K562 (cell line): ENCODE measurements around the gene RBPJL. TPM values are rescaled to one million over a fixed set of nuclear protein-coding genes. Genes with fewer than 3 reads are reported as not detected.

Experiments
- ASH1L ChIP-seq: fragments of 450-650 bp; IDR thresholded peaks from 2 replicates; pipeline ENCODE4 v1.6.1; 2018; ENCODE audit warnings: borderline replicate concordance, mild to moderate bottlenecking, low read depth; ENCODE audit not compliant: partially characterized antibody
- GABPB1 ChIP-seq: sonication (generic); formaldehyde crosslinking; IDR thresholded peaks from 2 replicates; pipeline ENCODE4 v1.8.0; 2022; ENCODE audit warnings: mild to moderate bottlenecking, missing genetic modification reagents
- LEF1 ChIP-seq: fragments of 450-650 bp; IDR thresholded peaks from 2 replicates; pipeline ENCODE4 v1.6.1; 2016; ENCODE audit warnings: mild to moderate bottlenecking
- MIER1 ChIP-seq: fragments of 450-650 bp; IDR thresholded peaks from 2 replicates; pipeline ENCODE4 v1.6.1; 2016; ENCODE audit warnings: antibody characterized with exemption, mild to moderate bottlenecking, low read depth
- NFYB ChIP-seq: IDR thresholded peaks from 2 replicates; pipeline ENCODE4 v1.6.1; 2011; ENCODE audit warnings: mild to moderate bottlenecking, moderate library complexity; ENCODE audit not compliant: insufficient read length; ENCODE audit errors: extremely low read depth
- NR4A1 ChIP-seq, 2 experiments: fragments of 250-450 bp in 1 of 2; fragments of 450-650 bp in 1 of 2; sonication (Bioruptor Pico) in 1 of 2; IDR thresholded peaks; 2 replicates each; pipeline versions ENCODE4 v1.4.0 to v1.6.1; 2016 to 2020; ENCODE audit warnings: mild to moderate bottlenecking in 2 of 2, missing compliant biosample characterization in 1 of 2, missing genetic modification characterization in 1 of 2, moderate library complexity in 1 of 2
- PHTF2 ChIP-seq: fragments of 250-450 bp; sonication (Bioruptor Pico); IDR thresholded peaks from 2 replicates; pipeline ENCODE4 v1.5.0; 2021; ENCODE audit warnings: mild to moderate bottlenecking
- SMAD1 ChIP-seq: fragments of 150-350 bp; IDR thresholded peaks from 2 replicates; pipeline ENCODE4 v1.6.1; 2014; ENCODE audit warnings: low read length, low read depth; ENCODE audit not compliant: partially characterized antibody
- THAP12 ChIP-seq: fragments of 250-450 bp; sonication (Bioruptor Pico); IDR thresholded peaks from 2 replicates; pipeline ENCODE4 v1.9.0; 2021; ENCODE audit warnings: mild to moderate bottlenecking, inconsistent platforms
- YBX1 ChIP-seq: fragments of 450-650 bp; IDR thresholded peaks from 2 replicates; pipeline ENCODE4 v1.7.1; 2016; ENCODE audit warnings: mild to moderate bottlenecking
- ZKSCAN8 ChIP-seq: fragments of 200-800 bp; sonication (Bioruptor generic); IDR thresholded peaks from 2 replicates; pipeline ENCODE4 v1.6.1; 2016; ENCODE audit warnings: missing genetic modification characterization, missing compliant biosample characterization
- ZNF121 ChIP-seq: sonication (generic); formaldehyde crosslinking; conservative IDR thresholded peaks from 2 replicates; pipeline ENCODE4 v1.8.0; 2022; ENCODE audit warnings: missing genetic modification reagents
- ZNF584 ChIP-seq: fragments of 200-800 bp; sonication (Bioruptor generic); IDR thresholded peaks from 2 replicates; pipeline ENCODE4 v1.6.1; 2016; ENCODE audit warnings: low read depth, mild to moderate bottlenecking, missing genetic modification characterization, missing compliant biosample characterization
- polyA plus RNA-seq, 8 experiments: library from polyadenylated mRNA; depleted of rRNA in 4 of 8; stranded (reverse) in 5 of 8; unstranded in 3 of 8; fragments of >200 nt; fragmentation: Nextera tagmentation in 2 of 8; fragmentation: Illumina TruSeq in 1 of 8; extraction: Ambion mirVana in 2 of 8; extraction: Trizol in 1 of 8; gene quantifications; 2 replicates each; pipeline versions ENCODE4 v1.2.1 to v1.2.3, GENCODE V29; 2011 to 2014; ENCODE audit warnings: inconsistent platforms in 1 of 8, missing spikeins in 1 of 8
- total RNA-seq, 7 experiments: library from RNA; depleted of rRNA in 6 of 7; stranded (reverse); fragments of >200 nt in 6 of 7; fragmentation: Illumina TruSeq in 2 of 7; extraction: Trizol in 2 of 7; gene quantifications; 2 replicates each; pipeline versions ENCODE4 v1.2.1 to v1.2.3, GENCODE V29; 2011 to 2021; ENCODE audit warnings: low replicate concordance in 1 of 7
- TF ChIP-seq, protein P1 (sequence below): fragments of 450-650 bp; IDR thresholded peaks from 2 replicates; pipeline ENCODE4 v1.6.1; 2016; ENCODE audit warnings: low read depth
- TF ChIP-seq, protein P2 (sequence below), 3 experiments: fragments of 200-800 bp in 1 of 3; sonication (Bioruptor generic) in 1 of 3; sonication (generic) in 1 of 3; formaldehyde crosslinking in 1 of 3; IDR thresholded peaks; 2 replicates each; pipeline versions ENCODE4 v1.6.1 to v1.8.0; 2016 to 2022; ENCODE audit warnings: mild to moderate bottlenecking in 2 of 3, missing compliant biosample characterization in 2 of 3, missing genetic modification characterization in 2 of 3, missing genetic modification reagents in 1 of 3

The RBPJL gene
- total and polyA plus RNA-seq, 9 of the 15 experiments (the other 6 are each of a cell fraction or from before 2014, with no cell fraction given) = not detected

- peak; percentile 58; the same call in 1 of the 2 replicates for TF ChIP-seq LEF1
- TF ChIP-seq ZKSCAN8 = no peak
- TF ChIP-seq GABPB1 (CRISPR knock-in tag) = peak; percentile 90
- no peak for TF ChIP-seq SMAD1
- no peak for TF ChIP-seq ZNF584
- TF ChIP-seq MIER1 = no peak
- TF ChIP-seq NFYB = no peak
- peak; percentile 17; the same call in 1 of the 2 replicates for TF ChIP-seq NR4A1 (CRISPR knock-in tag; IDR thresholded peaks at IDR 0.05)
- no peak for TF ChIP-seq NR4A1 (tag; IDR thresholded peaks at IDR 0.05)
- TF ChIP-seq THAP12 (CRISPR knock-in tag) = peak; percentile 79; the same call in 1 of the 2 replicates
- TF ChIP-seq, protein P1, sequence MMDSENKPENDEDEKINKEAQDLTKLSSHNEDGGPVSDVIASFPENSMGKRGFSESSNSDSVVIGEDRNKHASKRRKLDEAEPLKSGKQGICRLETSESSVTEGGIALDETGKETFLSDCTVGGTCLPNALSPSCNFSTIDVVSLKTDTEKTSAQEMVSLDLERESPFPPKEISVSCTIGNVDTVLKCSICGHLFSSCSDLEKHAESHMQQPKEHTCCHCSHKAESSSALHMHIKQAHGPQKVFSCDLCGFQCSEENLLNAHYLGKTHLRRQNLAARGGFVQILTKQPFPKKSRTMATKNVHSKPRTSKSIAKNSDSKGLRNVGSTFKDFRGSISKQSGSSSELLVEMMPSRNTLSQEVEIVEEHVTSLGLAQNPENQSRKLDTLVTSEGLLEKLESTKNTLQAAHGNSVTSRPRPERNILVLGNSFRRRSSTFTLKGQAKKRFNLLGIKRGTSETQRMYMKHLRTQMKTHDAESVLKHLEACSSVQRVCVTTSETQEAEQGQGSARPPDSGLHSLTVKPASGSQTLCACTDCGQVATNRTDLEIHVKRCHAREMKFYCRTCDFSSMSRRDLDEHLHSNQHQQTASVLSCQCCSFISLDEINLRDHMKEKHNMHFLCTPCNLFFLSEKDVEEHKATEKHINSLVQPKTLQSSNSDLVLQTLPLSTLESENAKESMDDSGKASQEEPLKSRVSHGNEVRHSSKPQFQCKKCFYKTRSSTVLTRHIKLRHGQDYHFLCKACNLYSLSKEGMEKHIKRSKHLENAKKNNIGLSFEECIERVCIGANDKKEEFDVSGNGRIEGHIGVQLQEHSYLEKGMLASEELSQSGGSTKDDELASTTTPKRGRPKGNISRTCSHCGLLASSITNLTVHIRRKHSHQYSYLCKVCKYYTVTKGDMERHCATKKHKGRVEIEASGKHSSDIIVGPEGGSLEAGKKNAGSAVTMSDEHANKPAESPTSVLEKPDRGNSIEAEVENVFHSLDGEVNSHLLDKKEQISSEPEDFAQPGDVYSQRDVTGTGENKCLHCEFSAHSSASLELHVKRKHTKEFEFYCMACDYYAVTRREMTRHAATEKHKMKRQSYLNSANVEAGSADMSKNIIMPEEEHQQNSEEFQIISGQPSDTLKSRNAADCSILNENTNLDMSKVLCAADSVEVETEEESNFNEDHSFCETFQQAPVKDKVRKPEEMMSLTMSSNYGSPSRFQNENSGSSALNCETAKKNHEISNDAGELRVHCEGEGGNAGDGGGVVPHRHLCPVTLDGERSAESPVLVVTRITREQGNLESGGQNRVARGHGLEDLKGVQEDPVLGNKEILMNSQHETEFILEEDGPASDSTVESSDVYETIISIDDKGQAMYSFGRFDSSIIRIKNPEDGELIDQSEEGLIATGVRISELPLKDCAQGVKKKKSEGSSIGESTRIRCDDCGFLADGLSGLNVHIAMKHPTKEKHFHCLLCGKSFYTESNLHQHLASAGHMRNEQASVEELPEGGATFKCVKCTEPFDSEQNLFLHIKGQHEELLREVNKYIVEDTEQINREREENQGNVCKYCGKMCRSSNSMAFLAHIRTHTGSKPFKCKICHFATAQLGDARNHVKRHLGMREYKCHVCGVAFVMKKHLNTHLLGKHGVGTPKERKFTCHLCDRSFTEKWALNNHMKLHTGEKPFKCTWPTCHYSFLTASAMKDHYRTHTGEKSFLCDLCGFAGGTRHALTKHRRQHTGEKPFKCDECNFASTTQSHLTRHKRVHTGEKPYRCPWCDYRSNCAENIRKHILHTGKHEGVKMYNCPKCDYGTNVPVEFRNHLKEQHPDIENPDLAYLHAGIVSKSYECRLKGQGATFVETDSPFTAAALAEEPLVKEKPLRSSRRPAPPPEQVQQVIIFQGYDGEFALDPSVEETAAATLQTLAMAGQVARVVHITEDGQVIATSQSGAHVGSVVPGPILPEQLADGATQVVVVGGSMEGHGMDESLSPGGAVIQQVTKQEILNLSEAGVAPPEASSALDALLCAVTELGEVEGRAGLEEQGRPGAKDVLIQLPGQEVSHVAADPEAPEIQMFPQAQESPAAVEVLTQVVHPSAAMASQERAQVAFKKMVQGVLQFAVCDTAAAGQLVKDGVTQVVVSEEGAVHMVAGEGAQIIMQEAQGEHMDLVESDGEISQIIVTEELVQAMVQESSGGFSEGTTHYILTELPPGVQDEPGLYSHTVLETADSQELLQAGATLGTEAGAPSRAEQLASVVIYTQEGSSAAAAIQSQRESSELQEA = no peak
- TF ChIP-seq PHTF2 (CRISPR knock-in tag) = no peak
- TF ChIP-seq ZNF121 (CRISPR knock-in tag) = no peak
- TF ChIP-seq ASH1L = peak; percentile 46
- no peak for TF ChIP-seq YBX1
- TF ChIP-seq, protein P2, sequence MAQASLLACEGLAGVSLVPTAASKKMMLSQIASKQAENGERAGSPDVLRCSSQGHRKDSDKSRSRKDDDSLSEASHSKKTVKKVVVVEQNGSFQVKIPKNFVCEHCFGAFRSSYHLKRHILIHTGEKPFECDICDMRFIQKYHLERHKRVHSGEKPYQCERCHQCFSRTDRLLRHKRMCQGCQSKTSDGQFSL (CRISPR knock-in tag; IDR thresholded peaks at IDR 0.05) = no peak
- TF ChIP-seq, protein P2 (tag; IDR thresholded peaks at IDR 0.05) = no peak
These were observed 56.4 kb downstream of the RBPJL start, which contains the start of gene SYS1 (continued) for GRCh38 chr20:45362804-45363610.
